NB4 (cell line): ENCODE measurements around the gene CARD9.

Source experiments
- CTCF ChIP-seq: IDR thresholded peaks from one replicate; pipeline ENCODE4 v1.5.1; 2012; ENCODE audit warnings: low read depth, low read length
- POLR2A ChIP-seq: IDR thresholded peaks from 2 replicates; pipeline ENCODE4 v1.6.1; 2011; ENCODE audit warnings: mild to moderate bottlenecking; ENCODE audit not compliant: insufficient read length; ENCODE audit errors: extremely low read depth

GRCh38 chr9:136333045-136333444 lies 40.4 kb downstream of the CARD9 start:
- TF ChIP-seq CTCF (no peak), POLR2A (no peak)
